Measurements from ENCODE around the gene AK3. TPM values are rescaled to one million over a fixed set of nuclear protein-coding genes. Genes with fewer than 3 reads are reported as not detected.

The AK3 gene
- total RNA-seq, 1 donor from 2014 or later = 47.5 TPM

- H3K4me1 Mint-ChIP-seq (ENCODE audit: unreplicated experiment) = no peaks in the 10 kb centered on the region
- no peak overlapping the region for H3K27ac Mint-ChIP-seq
- DNase-seq (ENCODE audit: extremely low spot score, unreplicated experiment) = no peak
- no peaks in the 10 kb centered on the region for H3K27me3 Mint-ChIP-seq
- peaks cover 44% of the 10 kb centered on the region for H3K36me3 Mint-ChIP-seq
- no peak for TF ChIP-seq CTCF (conservative IDR thresholded peaks at IDR 0.05)
- no peak overlapping the region for H3K4me3 Mint-ChIP-seq
- H3K9me3 Mint-ChIP-seq = no peaks in the 10 kb centered on the region
Observed at GRCh38 chr9:4714266-4715016, 26.6 kb downstream of the AK3 start.

- no peak overlapping the region for H3K4me3 Mint-ChIP-seq
- no peak overlapping the region for H3K27ac Mint-ChIP-seq
- TF ChIP-seq CTCF (conservative IDR thresholded peaks at IDR 0.05) = no peak
- DNase-seq (ENCODE audit: extremely low spot score, unreplicated experiment) = no peak
- peaks cover 40% of the 10 kb centered on the region for H3K36me3 Mint-ChIP-seq
- H3K27me3 Mint-ChIP-seq = no peaks in the 10 kb centered on the region
- no peaks in the 10 kb centered on the region for H3K9me3 Mint-ChIP-seq
- no peaks in the 10 kb centered on the region for H3K4me1 Mint-ChIP-seq (ENCODE audit: unreplicated experiment)
Observed at GRCh38 chr9:4713849-4714248, 27.2 kb downstream of the AK3 start.

- H3K36me3 Mint-ChIP-seq = peaks cover 25% of the 10 kb centered on the region
Observed at GRCh38 chr9:4709380-4709779, 31.6 kb downstream of the AK3 start.

GRCh38 chr9:4706971-4707622, 33.9 kb downstream of the AK3 start:
- no peak for DNase-seq (ENCODE audit: extremely low spot score, unreplicated experiment)
- no peak overlapping the region for H3K27ac Mint-ChIP-seq
- H3K27me3 Mint-ChIP-seq = no peaks in the 10 kb centered on the region
- no peaks in the 10 kb centered on the region for H3K9me3 Mint-ChIP-seq
- TF ChIP-seq CTCF (conservative IDR thresholded peaks at IDR 0.05) = no peak
- H3K4me1 Mint-ChIP-seq (ENCODE audit: unreplicated experiment) = no peaks in the 10 kb centered on the region
- H3K36me3 Mint-ChIP-seq = peaks cover 26% of the 10 kb centered on the region
- no peak overlapping the region for H3K4me3 Mint-ChIP-seq

More at GRCh38 chr9:4709380-4709779, 31.6 kb downstream of the AK3 start:
- Mint-ChIP-seq H3K4me1 (ENCODE audit: unreplicated experiment) (no peaks in the 10 kb centered on the region), H3K27me3 (no peaks in the 10 kb centered on the region), H3K4me3 (no peak overlapping the region), H3K9me3 (no peaks in the 10 kb centered on the region), H3K27ac (peak overlapping the region; percentile 36)
- TF ChIP-seq CTCF (conservative IDR thresholded peaks at IDR 0.05) = no peak
- no peak for DNase-seq (ENCODE audit: extremely low spot score, unreplicated experiment)

- no peak for DNase-seq (ENCODE audit: extremely low spot score, unreplicated experiment)
- Mint-ChIP-seq H3K36me3 (peaks cover 26% of the 10 kb centered on the region), H3K4me1 (ENCODE audit: unreplicated experiment) (no peaks in the 10 kb centered on the region), H3K27me3 (no peaks in the 10 kb centered on the region), H3K9me3 (no peaks in the 10 kb centered on the region), H3K27ac (no peak overlapping the region), H3K4me3 (no peak overlapping the region)
- no peak for TF ChIP-seq CTCF (conservative IDR thresholded peaks at IDR 0.05)
Observed at GRCh38 chr9:4706021-4706420, 35.0 kb downstream of the AK3 start.
